Measurements from ENCODE around the gene GOLGB1. TPM values are rescaled to one million over a fixed set of nuclear protein-coding genes. Genes with fewer than 3 reads are reported as not detected.

The GOLGB1 gene
- polyA plus RNA-seq, 1 donor from 2014 or later: 30.2 TPM

DNA sequence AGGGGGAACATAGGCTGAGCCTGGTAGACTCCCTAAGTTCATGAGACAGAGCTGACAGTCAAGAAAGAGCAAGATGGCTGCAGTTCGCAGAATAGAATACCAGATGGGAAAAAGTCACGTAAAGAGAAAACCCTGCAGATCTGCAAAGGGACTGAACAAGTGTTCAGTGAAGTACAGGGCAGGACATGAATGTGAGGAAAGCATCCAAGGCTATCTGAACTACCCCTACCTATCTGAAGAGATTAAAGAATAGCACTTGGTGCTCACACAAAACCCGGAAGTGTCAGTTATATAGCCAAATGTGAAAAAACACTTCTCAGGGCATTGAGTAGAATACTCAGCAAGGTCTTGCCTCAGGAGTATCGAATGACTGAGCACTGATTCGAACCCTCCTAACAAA is 44.0 kb downstream of the GOLGB1 start:
- no peaks in the 10 kb centered on the region for H3K9me3 ChIP-seq (ENCODE audit: low read length)
- no peak overlapping the region for H2AFZ ChIP-seq (ENCODE audit: low read depth, low read length)
- no peaks in the 10 kb centered on the region for H3K27me3 ChIP-seq (ENCODE audit: insufficient read depth, low read depth, low read length)
- no peak overlapping the region for H3K9ac ChIP-seq (ENCODE audit: low read length)
- TF ChIP-seq SMC3 (conservative IDR thresholded peaks at IDR 0.05; ENCODE audit: poor library complexity): no peak
- TF ChIP-seq RAD21 (conservative IDR thresholded peaks at IDR 0.05): no peak
- TF ChIP-seq, protein P1, sequence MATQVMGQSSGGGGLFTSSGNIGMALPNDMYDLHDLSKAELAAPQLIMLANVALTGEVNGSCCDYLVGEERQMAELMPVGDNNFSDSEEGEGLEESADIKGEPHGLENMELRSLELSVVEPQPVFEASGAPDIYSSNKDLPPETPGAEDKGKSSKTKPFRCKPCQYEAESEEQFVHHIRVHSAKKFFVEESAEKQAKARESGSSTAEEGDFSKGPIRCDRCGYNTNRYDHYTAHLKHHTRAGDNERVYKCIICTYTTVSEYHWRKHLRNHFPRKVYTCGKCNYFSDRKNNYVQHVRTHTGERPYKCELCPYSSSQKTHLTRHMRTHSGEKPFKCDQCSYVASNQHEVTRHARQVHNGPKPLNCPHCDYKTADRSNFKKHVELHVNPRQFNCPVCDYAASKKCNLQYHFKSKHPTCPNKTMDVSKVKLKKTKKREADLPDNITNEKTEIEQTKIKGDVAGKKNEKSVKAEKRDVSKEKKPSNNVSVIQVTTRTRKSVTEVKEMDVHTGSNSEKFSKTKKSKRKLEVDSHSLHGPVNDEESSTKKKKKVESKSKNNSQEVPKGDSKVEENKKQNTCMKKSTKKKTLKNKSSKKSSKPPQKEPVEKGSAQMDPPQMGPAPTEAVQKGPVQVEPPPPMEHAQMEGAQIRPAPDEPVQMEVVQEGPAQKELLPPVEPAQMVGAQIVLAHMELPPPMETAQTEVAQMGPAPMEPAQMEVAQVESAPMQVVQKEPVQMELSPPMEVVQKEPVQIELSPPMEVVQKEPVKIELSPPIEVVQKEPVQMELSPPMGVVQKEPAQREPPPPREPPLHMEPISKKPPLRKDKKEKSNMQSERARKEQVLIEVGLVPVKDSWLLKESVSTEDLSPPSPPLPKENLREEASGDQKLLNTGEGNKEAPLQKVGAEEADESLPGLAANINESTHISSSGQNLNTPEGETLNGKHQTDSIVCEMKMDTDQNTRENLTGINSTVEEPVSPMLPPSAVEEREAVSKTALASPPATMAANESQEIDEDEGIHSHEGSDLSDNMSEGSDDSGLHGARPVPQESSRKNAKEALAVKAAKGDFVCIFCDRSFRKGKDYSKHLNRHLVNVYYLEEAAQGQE (IDR thresholded peaks at IDR 0.05; ENCODE audit: borderline replicate concordance): no peak
- no peak for TF ChIP-seq EP300 (conservative IDR thresholded peaks at IDR 0.05; ENCODE audit: poor library complexity, severe bottlenecking)
- TF ChIP-seq MXI1 (conservative IDR thresholded peaks at IDR 0.05; ENCODE audit: poor library complexity, severe bottlenecking): no peak
- TF ChIP-seq, protein P2, sequence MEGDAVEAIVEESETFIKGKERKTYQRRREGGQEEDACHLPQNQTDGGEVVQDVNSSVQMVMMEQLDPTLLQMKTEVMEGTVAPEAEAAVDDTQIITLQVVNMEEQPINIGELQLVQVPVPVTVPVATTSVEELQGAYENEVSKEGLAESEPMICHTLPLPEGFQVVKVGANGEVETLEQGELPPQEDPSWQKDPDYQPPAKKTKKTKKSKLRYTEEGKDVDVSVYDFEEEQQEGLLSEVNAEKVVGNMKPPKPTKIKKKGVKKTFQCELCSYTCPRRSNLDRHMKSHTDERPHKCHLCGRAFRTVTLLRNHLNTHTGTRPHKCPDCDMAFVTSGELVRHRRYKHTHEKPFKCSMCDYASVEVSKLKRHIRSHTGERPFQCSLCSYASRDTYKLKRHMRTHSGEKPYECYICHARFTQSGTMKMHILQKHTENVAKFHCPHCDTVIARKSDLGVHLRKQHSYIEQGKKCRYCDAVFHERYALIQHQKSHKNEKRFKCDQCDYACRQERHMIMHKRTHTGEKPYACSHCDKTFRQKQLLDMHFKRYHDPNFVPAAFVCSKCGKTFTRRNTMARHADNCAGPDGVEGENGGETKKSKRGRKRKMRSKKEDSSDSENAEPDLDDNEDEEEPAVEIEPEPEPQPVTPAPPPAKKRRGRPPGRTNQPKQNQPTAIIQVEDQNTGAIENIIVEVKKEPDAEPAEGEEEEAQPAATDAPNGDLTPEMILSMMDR (IDR thresholded peaks at IDR 0.05; ENCODE audit: poor library complexity, severe bottlenecking): no peak
- TF ChIP-seq POLR2AphosphoS5 (IDR thresholded peaks at IDR 0.05): no peak
- no peak for TF ChIP-seq EZH2 (IDR thresholded peaks at IDR 0.05; ENCODE audit: borderline replicate concordance, insufficient read depth, low read length, poor library complexity, severe bottlenecking)
- no peak for TF ChIP-seq TAF1 (IDR thresholded peaks at IDR 0.05; ENCODE audit: low read depth)
- H3K36me3 ChIP-seq (ENCODE audit: insufficient read depth, low read length): no peaks in the 10 kb centered on the region
- H3K79me2 ChIP-seq (replicated peaks; ENCODE audit: insufficient read depth, low read length): no peaks in the 10 kb centered on the region
- H3K4me3 ChIP-seq (ENCODE audit: low read length): no peak overlapping the region
- H3F3A ChIP-seq (ENCODE audit: insufficient read depth, low read length, poor library complexity, severe bottlenecking): no peaks in the 10 kb centered on the region
- no peaks in the 10 kb centered on the region for H3K9me2 ChIP-seq (ENCODE audit: insufficient read depth, low read length)
- no peak overlapping the region for H3K27ac ChIP-seq (ENCODE audit: low read length)
- H4K20me1 ChIP-seq (ENCODE audit: insufficient read depth): no peaks in the 10 kb centered on the region
- H3K4me2 ChIP-seq (ENCODE audit: low read length): no peak overlapping the region

DNA sequence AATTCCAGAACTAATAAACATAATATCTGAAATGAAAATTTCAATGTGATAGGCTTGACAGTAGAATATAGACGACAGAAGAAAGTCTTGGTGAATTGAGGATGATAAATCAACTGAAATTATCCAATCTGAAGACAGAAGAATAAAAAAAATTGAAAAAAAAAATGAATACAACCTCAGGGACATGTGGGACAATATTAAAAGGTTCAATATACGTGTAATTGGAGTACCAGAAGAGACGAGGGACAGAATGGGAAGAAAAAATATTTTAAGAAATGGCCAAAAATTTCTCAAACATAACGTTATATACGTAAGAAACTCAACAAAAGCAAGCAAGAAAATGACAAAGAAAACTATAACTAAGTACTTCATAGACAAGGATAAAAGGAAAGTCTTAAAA is 45.6 kb downstream of the GOLGB1 start:
- no peak overlapping the region for H3K4me3 ChIP-seq (ENCODE audit: low read length)
- no peak overlapping the region for H3K4me2 ChIP-seq (ENCODE audit: low read length)
- TF ChIP-seq EZH2 (IDR thresholded peaks at IDR 0.05; ENCODE audit: borderline replicate concordance, insufficient read depth, low read length, poor library complexity, severe bottlenecking) (no peak), RAD21 (conservative IDR thresholded peaks at IDR 0.05) (no peak), SMC3 (conservative IDR thresholded peaks at IDR 0.05; ENCODE audit: poor library complexity) (no peak), TAF1 (IDR thresholded peaks at IDR 0.05; ENCODE audit: low read depth) (no peak), MXI1 (conservative IDR thresholded peaks at IDR 0.05; ENCODE audit: poor library complexity, severe bottlenecking) (no peak), EP300 (conservative IDR thresholded peaks at IDR 0.05; ENCODE audit: poor library complexity, severe bottlenecking) (no peak), POLR2AphosphoS5 (IDR thresholded peaks at IDR 0.05) (no peak)
- TF ChIP-seq, protein P2 (IDR thresholded peaks at IDR 0.05; ENCODE audit: poor library complexity, severe bottlenecking): no peak
- TF ChIP-seq, protein P1 (IDR thresholded peaks at IDR 0.05; ENCODE audit: borderline replicate concordance): no peak
- no peak overlapping the region for H3K27ac ChIP-seq (ENCODE audit: low read length)
- no peaks in the 10 kb centered on the region for H3K9me3 ChIP-seq (ENCODE audit: low read length)
- H3K9ac ChIP-seq (ENCODE audit: low read length): no peak overlapping the region
- no peaks in the 10 kb centered on the region for H4K20me1 ChIP-seq (ENCODE audit: insufficient read depth)
- no peaks in the 10 kb centered on the region for H3K27me3 ChIP-seq (ENCODE audit: insufficient read depth, low read depth, low read length)
- H3K9me2 ChIP-seq (ENCODE audit: insufficient read depth, low read length): no peaks in the 10 kb centered on the region
- no peak overlapping the region for H2AFZ ChIP-seq (ENCODE audit: low read depth, low read length)
- H3F3A ChIP-seq (ENCODE audit: insufficient read depth, low read length, poor library complexity, severe bottlenecking): no peaks in the 10 kb centered on the region
- no peaks in the 10 kb centered on the region for H3K79me2 ChIP-seq (replicated peaks; ENCODE audit: insufficient read depth, low read length)
- H3K36me3 ChIP-seq (ENCODE audit: insufficient read depth, low read length): no peaks in the 10 kb centered on the region
